Muscle of leg (tissue), 11 donors: ENCODE results near the gene SNAPC2. TPM values are rescaled to one million over a fixed set of nuclear protein-coding genes. Genes with fewer than 3 reads are reported as not detected.

Experiments used
- DNase-seq: peaks from one replicate; pipeline ENCODE4 v3.0.0; 2013
- H3K27ac ChIP-seq: one replicate; pipeline ENCODE4 v1.5.1; 2013; ENCODE audit warnings: mild to moderate bottlenecking, low read length, control low read depth
- H3K27me3 ChIP-seq: one replicate; pipeline ENCODE4 v1.6.1; 2013; ENCODE audit warnings: low read length; ENCODE audit not compliant: control insufficient read depth, insufficient read depth
- H3K36me3 ChIP-seq: one replicate; pipeline ENCODE4 v1.6.1; 2013; ENCODE audit warnings: low read length; ENCODE audit not compliant: control insufficient read depth, insufficient read depth
- H3K4me1 ChIP-seq: one replicate; pipeline ENCODE4 v1.6.1; 2013; ENCODE audit warnings: low read length; ENCODE audit not compliant: control insufficient read depth, insufficient read depth
- H3K4me3 ChIP-seq: one replicate; pipeline ENCODE4 v1.5.1; 2013; ENCODE audit warnings: low read length, control low read depth
- H3K9me3 ChIP-seq: replicated peaks from 2 replicates; pipeline ENCODE4 v1.6.1; 2013; ENCODE audit warnings: low read depth, low read length; ENCODE audit not compliant: control insufficient read depth
- WGBS: methylation state at CpG from one replicate; pipeline ENCODE4 v1.1.5; 2013; ENCODE audit warnings: missing lambda C conversion rate; ENCODE audit not compliant: insufficient coverage; 5-methylcytosine and 5-hydroxymethylcytosine counted together
- polyA plus RNA-seq, 8 donors: library from polyadenylated mRNA; unstranded; fragments of 120-200 nt; gene quantifications; one replicate each; pipeline versions ENCODE4 v1.2.1 to v1.2.3, GENCODE V29; 2013; ENCODE audit warnings: inconsistent platforms in 1 of 8, low replicate concordance in 1 of 8; ENCODE audit not compliant: insufficient read length in 8 of 8, insufficient read depth in 1 of 8
- total RNA-seq: library from RNA; stranded (reverse); fragments of 120-200 nt; gene quantifications from one replicate; pipeline ENCODE4 v1.2.4, GENCODE V29; 2013

The SNAPC2 gene
- total and polyA plus RNA-seq, 9 donors, result 10.6 to 22.1 (median 20.1) TPM

GRCh38 chr19:7921302-7921966 lies 1.3 kb downstream of the SNAPC2 start:
- Histone ChIP-seq H3K9me3 (no peaks in the 10 kb centered on the region), H3K4me3 (peak overlapping the region; percentile 58), H3K27ac (peak overlapping the region; percentile 89), H3K4me1 (peaks cover 47% of the 10 kb centered on the region), H3K36me3 (peaks cover 16% of the 10 kb centered on the region), H3K27me3 (peaks cover 37% of the 10 kb centered on the region)
- 51% methylated on average over 12 of the region's 17 CpGs for WGBS
- no peak for DNase-seq

DNA sequence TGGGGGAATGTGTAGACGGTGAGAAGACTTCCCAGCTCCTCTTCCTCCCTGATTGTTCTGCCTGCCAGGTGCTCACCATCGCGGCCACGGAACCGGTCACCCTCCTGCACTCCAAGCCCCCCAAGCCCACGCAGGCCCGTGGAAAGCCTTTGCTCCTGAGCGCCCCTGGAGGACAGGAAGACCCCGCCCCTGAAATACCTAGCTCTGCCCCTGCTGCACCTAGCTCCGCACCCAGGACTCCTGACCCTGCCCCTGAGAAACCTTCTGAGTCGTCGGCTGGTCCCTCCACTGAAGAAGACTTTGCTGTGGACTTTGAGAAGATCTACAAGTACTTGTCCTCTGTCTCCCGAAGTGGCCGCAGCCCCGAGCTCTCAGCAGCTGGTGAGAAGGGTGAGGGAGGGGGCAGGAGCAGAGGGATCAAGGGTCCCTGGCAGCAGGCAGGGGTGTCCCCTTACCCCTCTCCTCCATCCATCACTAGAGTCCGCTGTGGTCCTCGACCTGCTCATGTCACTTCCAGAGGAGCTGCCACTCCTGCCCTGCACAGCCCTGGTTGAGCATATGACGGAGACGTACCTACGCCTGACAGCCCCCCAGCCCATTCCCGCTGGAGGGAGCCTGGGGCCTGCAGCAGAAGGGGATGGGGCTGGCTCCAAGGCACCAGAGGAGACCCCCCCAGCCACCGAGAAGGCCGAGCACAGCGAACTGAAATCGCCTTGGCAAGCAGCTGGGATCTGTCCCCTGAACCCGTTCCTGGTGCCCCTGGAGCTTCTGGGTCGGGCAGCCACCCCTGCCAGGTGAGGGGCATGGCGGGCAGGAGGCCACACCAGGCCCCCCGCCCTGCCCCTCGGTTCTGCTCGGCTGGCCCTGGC lies 2.1 kb downstream of the SNAPC2 start:
- Histone ChIP-seq H3K27me3 (peaks cover 30% of the 10 kb centered on the region), H3K4me1 (peaks cover 51% of the 10 kb centered on the region), H3K4me3 (no peak overlapping the region), H3K27ac (no peak overlapping the region), H3K36me3 (peaks cover 19% of the 10 kb centered on the region), H3K9me3 (no peaks in the 10 kb centered on the region)
- no peak for DNase-seq
- 88% methylated on average over 26 of the region's 31 CpGs for WGBS

GRCh38 chr19:7922836-7923195 lies 2.7 kb downstream of the SNAPC2 start:
- Histone ChIP-seq H3K4me3 (no peak overlapping the region), H3K9me3 (no peaks in the 10 kb centered on the region), H3K4me1 (peaks cover 48% of the 10 kb centered on the region), H3K36me3 (peaks cover 25% of the 10 kb centered on the region), H3K27ac (no peak overlapping the region), H3K27me3 (peaks cover 24% of the 10 kb centered on the region)
- DNase-seq, result no peak
- WGBS, result 83% methylated on average over 1 of the region's 8 CpGs

DNA sequence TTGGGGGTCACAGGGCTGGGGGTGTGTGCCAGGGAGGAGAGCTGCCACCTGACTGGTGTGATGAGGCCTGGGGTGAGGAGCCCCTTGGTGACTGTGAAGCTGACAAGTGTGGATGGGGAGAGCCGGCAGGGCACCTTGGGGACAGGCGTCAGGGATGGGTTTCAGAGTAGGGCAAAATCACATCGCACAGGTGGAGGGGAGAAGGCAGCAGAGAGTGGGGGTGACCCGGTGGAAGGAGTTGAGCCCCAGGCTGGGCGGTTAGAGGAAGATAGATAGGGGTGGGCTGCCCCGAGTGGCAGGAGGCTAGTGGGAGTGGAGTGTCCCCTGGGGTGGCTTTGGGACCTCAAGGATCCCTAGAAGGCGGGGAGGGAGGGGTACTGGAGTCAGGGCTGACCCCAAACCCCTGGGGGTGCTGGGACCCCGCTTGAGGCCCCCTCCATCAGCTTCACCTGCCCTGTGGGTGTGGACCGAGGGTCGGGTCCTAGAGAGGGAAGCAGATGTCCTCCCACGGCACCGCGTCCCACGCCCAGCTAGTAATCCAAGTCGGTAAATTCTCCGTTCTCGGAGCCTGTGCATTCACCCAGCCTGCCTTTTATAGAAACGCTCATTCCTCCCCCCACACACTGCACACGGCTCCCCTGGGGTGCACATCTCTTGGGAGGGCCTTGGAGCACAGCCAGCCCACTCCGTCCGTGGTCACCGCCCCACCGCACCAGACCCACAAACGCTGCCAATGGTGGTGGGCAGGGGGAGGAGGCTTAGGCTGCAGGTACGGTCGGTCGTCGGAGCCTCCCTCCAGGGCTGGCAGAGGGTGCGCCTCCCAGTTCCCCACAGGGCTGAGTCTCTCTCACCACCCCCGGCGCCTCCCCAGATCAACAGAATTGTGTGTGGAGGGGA lies 3.4 kb downstream of the SNAPC2 start:
- peaks cover 46% of the 10 kb centered on the region for H3K4me1 ChIP-seq
- peaks cover 25% of the 10 kb centered on the region for H3K36me3 ChIP-seq
- H3K4me3 ChIP-seq, result no peak overlapping the region
- H3K9me3 ChIP-seq, result no peaks in the 10 kb centered on the region
- DNase-seq, result no peak
- 73% methylated on average over 11 of the region's 31 CpGs for WGBS
- H3K27me3 ChIP-seq, result peaks cover 16% of the 10 kb centered on the region
- H3K27ac ChIP-seq, result no peak overlapping the region

DNA sequence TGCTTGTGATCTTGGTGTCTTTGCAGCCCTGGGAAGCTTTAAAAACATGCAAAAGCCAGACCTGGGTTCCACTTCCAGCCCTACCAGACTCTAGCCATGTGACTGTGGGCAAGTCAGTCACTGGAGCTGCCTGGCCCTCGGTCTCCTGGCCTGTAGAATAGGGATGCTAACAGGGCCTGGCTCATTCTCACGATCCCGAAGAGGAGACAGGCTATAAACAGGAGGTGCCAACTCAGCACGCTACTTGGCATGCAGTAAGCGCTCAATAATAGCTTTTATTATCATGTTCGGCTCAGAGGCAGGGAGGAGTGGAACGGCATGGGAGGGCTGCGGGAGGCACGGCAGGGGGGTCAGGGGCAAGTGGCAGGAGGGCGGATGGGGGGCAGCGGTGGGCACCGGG lies 4.1 kb downstream of the SNAPC2 start:
- no peak overlapping the region for H3K27ac ChIP-seq
- H3K4me1 ChIP-seq, result peaks cover 41% of the 10 kb centered on the region
- 78% methylated on average over 12 of the region's 12 CpGs for WGBS
- peak; percentile 21 for DNase-seq
- H3K9me3 ChIP-seq, result no peaks in the 10 kb centered on the region
- peaks cover 9% of the 10 kb centered on the region for H3K27me3 ChIP-seq
- H3K4me3 ChIP-seq, result no peak overlapping the region
- peaks cover 25% of the 10 kb centered on the region for H3K36me3 ChIP-seq

- Histone ChIP-seq H3K4me3 (no peak overlapping the region), H3K36me3 (peaks cover 25% of the 10 kb centered on the region), H3K27ac (no peak overlapping the region), H3K27me3 (peaks cover 5% of the 10 kb centered on the region), H3K9me3 (no peaks in the 10 kb centered on the region), H3K4me1 (peaks cover 36% of the 10 kb centered on the region)
- WGBS, result 43% methylated on average over 27 of the region's 34 CpGs
- no peak for DNase-seq
Observed at GRCh38 chr19:7924651-7925170, 4.6 kb downstream of the SNAPC2 start.

DNA sequence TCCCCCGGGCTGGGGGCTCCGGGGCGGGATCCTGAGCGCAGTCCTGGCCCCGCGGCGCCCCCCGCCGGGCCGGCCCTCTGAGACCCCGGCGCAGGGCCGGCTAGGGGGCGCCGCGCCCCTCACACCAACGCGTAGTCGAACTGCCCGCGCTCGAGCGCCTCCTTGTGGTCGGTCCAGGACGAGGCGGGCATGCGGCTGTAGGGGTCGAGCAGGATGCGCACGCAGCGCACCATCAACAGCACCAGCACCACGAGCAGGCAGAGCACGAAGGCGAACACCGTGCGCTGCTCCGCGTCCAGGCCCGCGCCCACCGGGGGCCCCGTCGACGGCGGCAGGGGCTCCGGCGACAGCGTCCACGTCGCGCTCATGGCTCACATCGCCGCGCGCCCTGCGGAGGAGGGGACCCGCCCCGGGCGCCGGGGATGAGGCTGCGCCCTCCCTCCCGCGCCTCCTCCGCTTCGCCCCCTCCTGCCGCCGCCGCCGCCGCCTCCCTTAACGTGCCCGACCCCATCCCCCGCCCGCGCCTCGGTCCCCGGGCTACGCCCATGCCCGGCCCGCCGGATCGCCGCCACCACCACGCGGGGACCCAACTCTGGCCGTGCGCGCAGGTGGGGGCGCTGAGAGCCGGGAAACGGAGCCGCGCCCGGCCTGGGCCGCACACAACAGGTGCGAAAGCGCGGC lies 5.2 kb downstream of the SNAPC2 start:
- H3K4me1 ChIP-seq, result peaks cover 33% of the 10 kb centered on the region
- H3K27me3 ChIP-seq, result peaks cover 2% of the 10 kb centered on the region
- under 1% methylated on average over 96 of the region's 98 CpGs for WGBS
- no peak overlapping the region for H3K27ac ChIP-seq
- no peaks in the 10 kb centered on the region for H3K9me3 ChIP-seq
- H3K36me3 ChIP-seq, result peaks cover 29% of the 10 kb centered on the region
- H3K4me3 ChIP-seq, result no peak overlapping the region
- DNase-seq, result peak; percentile 79

DNA sequence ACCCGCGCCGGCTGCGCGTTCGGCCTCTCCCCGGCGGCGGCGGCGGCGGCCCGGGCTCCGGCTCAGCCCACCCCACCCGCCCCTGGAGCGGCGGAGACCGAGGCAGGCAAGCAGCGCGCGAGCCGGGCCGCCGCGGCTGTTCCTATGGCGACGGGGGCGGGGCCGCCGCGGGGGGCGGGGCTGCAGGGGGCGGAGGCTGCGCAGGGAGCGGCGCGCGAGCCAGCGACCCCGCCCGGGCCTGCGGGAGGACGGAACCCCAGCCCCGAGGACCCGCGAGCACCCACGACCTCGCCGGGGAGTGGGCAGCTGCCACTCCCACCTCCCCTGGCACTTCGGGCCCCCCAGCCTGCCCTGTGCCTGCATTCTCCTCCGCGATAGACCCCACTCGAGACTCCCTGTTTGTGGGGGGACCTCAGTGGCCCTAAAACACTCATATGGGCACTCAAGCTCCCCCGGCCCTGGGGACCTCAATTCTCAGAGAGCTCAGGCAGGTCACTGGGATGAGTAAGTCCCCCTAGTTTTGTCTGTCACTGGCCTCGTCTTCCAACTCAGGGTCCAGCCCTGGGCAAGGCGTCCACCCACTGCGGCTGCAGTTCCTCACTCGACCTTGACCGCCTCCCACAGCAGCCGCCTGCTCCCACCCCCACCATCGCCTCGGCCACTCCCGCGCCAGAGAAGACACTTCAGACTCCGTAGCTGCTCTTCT lies 6.0 kb downstream of the SNAPC2 start, which contains the start of gene CTXN1:
TSS of gene CTXN1 (minus strand) at position 115 of the 706 bp plus-strand sequence. CDS start 597 bp downstream, outside the sequence.
- no peaks in the 10 kb centered on the region for H3K9me3 ChIP-seq
- H3K27ac ChIP-seq, result no peak within 1 kb of the TSS
- peak; percentile 71 for DNase-seq
- H3K36me3 ChIP-seq, result peaks cover 37% of the 10 kb centered on the region
- peaks cover 2% of the 10 kb centered on the region for H3K27me3 ChIP-seq
- H3K4me1 ChIP-seq, result peaks cover 29% of the 10 kb centered on the region
- peak within 1 kb of the TSS; percentile 43 for H3K4me3 ChIP-seq
- WGBS, result 3% methylated on average over 62 of the region's 65 CpGs
